SU-DHL-6 (cell line): Measurements from ENCODE around the gene CABP7.

Experiments used
- EZH2phosphoT487 ChIP-seq: fragments of 200-600 bp; sonication (generic), shearing (Covaris generic); conservative IDR thresholded peaks from 2 replicates; pipeline ENCODE4 v1.6.1; 2018; ENCODE audit warnings: mild to moderate bottlenecking, antibody characterized with exemption, low read length, moderate library complexity, mixed read lengths
- TF ChIP-seq, protein P1 (sequence below): fragments of 200-600 bp; sonication (generic); IDR thresholded peaks from one replicate; pipeline ENCODE4 v1.5.1; 2017; ENCODE audit warnings: antibody characterized with exemption, mild to moderate bottlenecking, low read length, moderate library complexity; ENCODE audit not compliant: insufficient read depth, poor library complexity, severe bottlenecking

DNA sequence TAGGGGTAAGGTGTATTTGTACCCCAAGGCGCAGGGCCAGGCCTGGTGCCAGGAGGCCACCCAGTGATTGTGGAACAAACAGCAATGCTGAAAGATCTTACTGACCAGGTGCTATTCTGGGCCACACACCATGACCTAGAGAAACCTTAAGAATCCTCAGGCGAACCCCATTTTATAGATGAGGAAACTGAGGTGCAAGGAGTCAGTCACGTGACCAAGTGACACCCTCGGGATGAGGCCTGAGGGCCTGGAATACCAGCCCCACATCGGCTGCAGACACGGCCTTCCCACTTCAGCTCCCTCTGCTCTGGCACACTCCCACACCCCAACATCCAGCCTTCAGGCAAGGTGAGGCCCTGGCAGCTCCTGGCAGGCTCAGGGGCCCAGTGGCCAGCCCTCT is 13.1 kb downstream of the CABP7 start:
- TF ChIP-seq, protein P1, sequence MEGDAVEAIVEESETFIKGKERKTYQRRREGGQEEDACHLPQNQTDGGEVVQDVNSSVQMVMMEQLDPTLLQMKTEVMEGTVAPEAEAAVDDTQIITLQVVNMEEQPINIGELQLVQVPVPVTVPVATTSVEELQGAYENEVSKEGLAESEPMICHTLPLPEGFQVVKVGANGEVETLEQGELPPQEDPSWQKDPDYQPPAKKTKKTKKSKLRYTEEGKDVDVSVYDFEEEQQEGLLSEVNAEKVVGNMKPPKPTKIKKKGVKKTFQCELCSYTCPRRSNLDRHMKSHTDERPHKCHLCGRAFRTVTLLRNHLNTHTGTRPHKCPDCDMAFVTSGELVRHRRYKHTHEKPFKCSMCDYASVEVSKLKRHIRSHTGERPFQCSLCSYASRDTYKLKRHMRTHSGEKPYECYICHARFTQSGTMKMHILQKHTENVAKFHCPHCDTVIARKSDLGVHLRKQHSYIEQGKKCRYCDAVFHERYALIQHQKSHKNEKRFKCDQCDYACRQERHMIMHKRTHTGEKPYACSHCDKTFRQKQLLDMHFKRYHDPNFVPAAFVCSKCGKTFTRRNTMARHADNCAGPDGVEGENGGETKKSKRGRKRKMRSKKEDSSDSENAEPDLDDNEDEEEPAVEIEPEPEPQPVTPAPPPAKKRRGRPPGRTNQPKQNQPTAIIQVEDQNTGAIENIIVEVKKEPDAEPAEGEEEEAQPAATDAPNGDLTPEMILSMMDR = no peak
- no peak for TF ChIP-seq EZH2phosphoT487
